H1 (cell line): ENCODE results near the gene STKLD1. TPM values are rescaled to one million over a fixed set of nuclear protein-coding genes. Genes with fewer than 3 reads are reported as not detected.

Experiments used
- CTBP2 ChIP-seq: IDR thresholded peaks from 2 replicates; pipeline ENCODE4 v1.7.0; 2011; ENCODE audit warnings: borderline replicate concordance, mild to moderate bottlenecking, moderate library complexity, mixed read lengths, low read length; ENCODE audit not compliant: insufficient read depth, insufficient read length
- RFX5 ChIP-seq: IDR thresholded peaks from 2 replicates; pipeline ENCODE4 v1.6.1; 2011; ENCODE audit warnings: low read depth, low read length, improper control_type of control experiment, borderline replicate concordance
- polyA plus RNA-seq, 7 experiments: library from polyadenylated mRNA; depleted of rRNA in 3 of 7; stranded (reverse) in 5 of 7; unstranded in 2 of 7; fragments of >200 nt in 5 of 7; fragments of 200-250 nt in 2 of 7; gene quantifications; 1 replicate in 5 of 7; 2 replicates in 1 of 7; 4 replicates in 1 of 7; pipeline versions ENCODE4 v1.2.1 to v1.2.3, GENCODE V29; 2011 to 2013; ENCODE audit warnings: missing spikeins in 2 of 7, mixed read lengths in 2 of 7
- total RNA-seq: library from RNA; stranded (reverse); fragmentation: NEBNext Ultra II Directional; extraction: Animal tissue kit (Norgen Biotek cat#: 25700); gene quantifications from 2 replicates; pipeline ENCODE4 v1.2.1, GENCODE V29; 2021

The STKLD1 gene
- total and polyA plus RNA-seq, 2 of the 8 experiments (the other 6 are each of a cell fraction or from before 2014, with no cell fraction given): 0.26 TPM; not detected in 1

GRCh38 chr9:133423216-133423615 is 47.0 kb downstream of the STKLD1 start (continued):
- TF ChIP-seq CTBP2 (no peak), RFX5 (no peak)
